Measurements from ENCODE around the gene GIPC3.

The GIPC3 gene

GRCh38 chr19:3638208-3639193 is 53.2 kb downstream of the GIPC3 start:
- DNase-seq (ENCODE audit: low read depth), result no peak

- DNase-seq (ENCODE audit: low read depth), result no peak
Observed at GRCh38 chr19:3639479-3639878, 54.2 kb downstream of the GIPC3 start.

GRCh38 chr19:3641515-3642269 is 56.4 kb downstream of the GIPC3 start:
- DNase-seq (ENCODE audit: low read depth), result no peak

GRCh38 chr19:3642296-3642695 is 57.0 kb downstream of the GIPC3 start:
- no peak for DNase-seq (ENCODE audit: low read depth)
